Common myeloid progenitor, CD34-positive (primary cell): ENCODE data around the gene GPR137.
"Not testable (repeated sequence)": the region's sequence is repeated elsewhere in the genome, so short reads cannot be mapped to it uniquely, and the experiment has no call there.

ENCODE experiments used
- CTCF ChIA-PET: fragments of 350-600 bp; sonication (Branson Sonifier 250); formaldehyde crosslinking; loops from one replicate; lab custom pipeline; 2021; ENCODE audit warnings: antibody characterized with exemption; lab: Charles Lee
- POLR2A ChIA-PET: fragments of 350-600 bp; sonication (Branson Sonifier 250); formaldehyde crosslinking; loops from one replicate; lab custom pipeline; 2021; ENCODE audit warnings: antibody characterized with exemption; lab: Charles Lee
- DNase-seq, 3 donors: peaks; one replicate each; pipeline versions ENCODE4 v3.0.0 to v3.0.0-alpha.2; 2013
- H3K27ac ChIP-seq, 2 experiments: 1 replicate in 1 of 2; 2 replicates in 1 of 2; pipeline ENCODE4 v1.7.0; 2013; ENCODE audit warnings: inconsistent platforms in 2 of 2, low read length in 2 of 2, mild to moderate bottlenecking in 2 of 2, low read depth in 1 of 2, moderate library complexity in 1 of 2; ENCODE audit not compliant: severe bottlenecking in 2 of 2, insufficient read depth in 1 of 2, poor library complexity in 1 of 2
- H3K27me3 ChIP-seq, 5 experiments: replicated peaks in 2 of 5; 1 replicate in 3 of 5; 2 replicates in 2 of 5; pipeline versions ENCODE4 v1.6.1 to v1.7.0; 2013; ENCODE audit warnings: low read length in 4 of 5, mild to moderate bottlenecking in 2 of 5, moderate library complexity in 2 of 5, inconsistent platforms in 1 of 5; ENCODE audit not compliant: insufficient read depth in 5 of 5, control insufficient read depth in 4 of 5
- H3K36me3 ChIP-seq, 4 experiments: 1 replicate in 2 of 4; 2 replicates in 2 of 4; pipeline versions ENCODE4 v1.6.1 to v1.7.0; 2013; ENCODE audit warnings: low read length in 3 of 4, control low read depth in 1 of 4, mild to moderate bottlenecking in 1 of 4; ENCODE audit not compliant: control insufficient read depth in 4 of 4, insufficient read depth in 4 of 4
- H3K4me1 ChIP-seq, 4 experiments: 1 replicate in 3 of 4; 2 replicates in 1 of 4; pipeline versions ENCODE4 v1.6.1 to v1.7.1; 2013; ENCODE audit warnings: low read length in 3 of 4, mild to moderate bottlenecking in 3 of 4, control low read depth in 1 of 4, inconsistent platforms in 1 of 4, moderate library complexity in 1 of 4; ENCODE audit not compliant: control insufficient read depth in 4 of 4, insufficient read depth in 4 of 4; ENCODE audit errors: control extremely low read depth in 1 of 4
- H3K4me3 ChIP-seq, 7 experiments: 1 replicate in 4 of 7; 2 replicates in 3 of 7; pipeline versions ENCODE4 v1.5.1 to v1.7.0; 2013; ENCODE audit warnings: mild to moderate bottlenecking in 7 of 7, low read length in 6 of 7, moderate library complexity in 6 of 7, inconsistent platforms in 2 of 7, low read depth in 2 of 7, control low read depth in 1 of 7; ENCODE audit not compliant: insufficient read depth in 4 of 7, control insufficient read depth in 1 of 7; ENCODE audit errors: extremely low read depth in 1 of 7
- H3K9me3 ChIP-seq, 5 experiments: 1 replicate in 4 of 5; 2 replicates in 1 of 5; pipeline versions ENCODE4 v1.6.1 to v1.7.1; 2013; ENCODE audit warnings: low read length in 4 of 5, mild to moderate bottlenecking in 2 of 5, inconsistent platforms in 1 of 5, low read depth in 1 of 5, moderate library complexity in 1 of 5; ENCODE audit not compliant: control insufficient read depth in 4 of 5, insufficient read depth in 2 of 5; ENCODE audit errors: control extremely low read depth in 1 of 5
- WGBS: methylation state at CpG from one replicate; pipeline ENCODE4 v1.1.5; 2013; ENCODE audit not compliant: insufficient coverage; 5-methylcytosine and 5-hydroxymethylcytosine counted together

Gene GPR137

GRCh38 chr11:64322925-64323260 is 37.2 kb downstream of the GPR137 start:
- 100% methylated on average over 4 of the region's 7 CpGs for WGBS
- H3K9me3 ChIP-seq: no peaks in the 10 kb centered on the region
- POLR2A ChIA-PET: no interaction called here
- CTCF ChIA-PET: interaction anchor here (1.0 to 4.8 kb wide), 4 partner anchors 9 to 326 kb away, joined by 3 to 23 read pairs (median 12); no protein-coding TSS in a partner anchor
- H3K36me3 ChIP-seq: peaks cover 5 to 22% (median 16%) of the 10 kb centered on the region in 4 experiments
- H3K4me1 ChIP-seq: peaks cover 0 to 22% (median 13%) of the 10 kb centered on the region in 4 experiments
- no peak overlapping the region for H3K4me3 ChIP-seq
- no peak overlapping the region for H3K27ac ChIP-seq
- DNase-seq: no peak
- no peaks in the 10 kb centered on the region for H3K27me3 ChIP-seq

GRCh38 chr11:64323373-64323772 is 37.7 kb downstream of the GPR137 start:
- WGBS: 72% methylated on average over 3 of the region's 5 CpGs

GRCh38 chr11:64323984-64324383 is 38.3 kb downstream of the GPR137 start:
- Histone ChIP-seq H3K36me3 (peaks cover 5 to 22% (median 16%) of the 10 kb centered on the region in 4 experiments), H3K4me1 (peaks cover 0 to 19% (median 7%) of the 10 kb centered on the region in 4 experiments)
- 100% methylated on average over 4 of the region's 4 CpGs for WGBS
- H3K9me3 ChIP-seq, H3K27me3 ChIP-seq, H3K27ac ChIP-seq, DNase-seq, H3K4me3 ChIP-seq, POLR2A ChIA-PET: not testable (repeated sequence)
- CTCF ChIA-PET: interaction anchor here (1.0 to 4.8 kb wide), 7 partner anchors 8 to 325 kb away, joined by 3 to 23 read pairs (median 4); no protein-coding TSS in a partner anchor

More at GRCh38 chr11:64323373-64323772, 37.7 kb downstream of the GPR137 start:
- no peak overlapping the region for H3K4me3 ChIP-seq
- ChIA-PET POLR2A (no interaction called here), CTCF (interaction anchor here (1.0 to 4.8 kb wide), 6 partner anchors 9 to 326 kb away, joined by 3 to 23 read pairs (median 4); no protein-coding TSS in a partner anchor)
- peaks cover 0 to 22% (median 12%) of the 10 kb centered on the region in 4 experiments for H3K4me1 ChIP-seq
- no peak for DNase-seq
- peaks cover 5 to 22% (median 16%) of the 10 kb centered on the region in 4 experiments for H3K36me3 ChIP-seq
- no peak overlapping the region for H3K27ac ChIP-seq
- no peaks in the 10 kb centered on the region for H3K27me3 ChIP-seq
- H3K9me3 ChIP-seq: no peaks in the 10 kb centered on the region

DNA sequence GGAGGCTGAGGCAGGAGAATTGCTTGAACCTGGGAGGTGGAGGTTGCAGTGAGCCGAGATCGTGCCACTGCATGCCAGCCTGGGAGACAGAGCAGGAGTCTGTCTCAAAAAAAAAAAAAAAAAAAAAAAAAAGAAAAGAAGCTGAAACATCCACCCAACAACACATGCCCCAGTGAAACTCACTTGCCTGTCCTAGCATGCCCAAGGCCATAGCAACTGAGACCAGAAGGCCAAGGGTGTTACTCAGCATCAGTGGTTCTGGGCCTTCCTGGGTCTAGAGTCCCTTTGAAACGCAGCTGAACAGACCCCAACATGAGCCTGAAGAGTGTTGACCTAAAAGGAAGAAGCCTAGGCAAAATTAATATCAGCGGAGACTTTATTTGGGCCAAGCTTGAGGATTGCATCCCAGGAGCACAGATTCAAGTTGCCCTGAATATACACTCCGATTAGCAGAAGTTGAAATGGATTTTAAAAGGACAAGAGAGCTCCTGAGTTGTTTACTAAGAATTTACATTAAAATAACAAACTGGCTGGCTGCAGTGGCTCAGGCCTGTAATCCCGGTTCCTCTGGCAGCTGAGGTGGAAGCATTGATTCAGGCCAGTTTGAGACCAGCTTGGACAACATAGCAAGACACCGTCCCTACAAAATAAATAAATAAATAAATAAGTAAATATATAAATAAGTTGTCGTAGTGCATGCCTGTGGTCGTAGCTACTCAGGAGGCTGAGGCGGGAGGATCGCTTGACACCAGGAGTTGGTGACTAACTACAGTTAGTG is 39.2 kb downstream of the GPR137 start:
- Histone ChIP-seq H3K36me3 (peaks cover 5 to 22% (median 16%) of the 10 kb centered on the region in 4 experiments), H3K27me3 (no peaks in the 10 kb centered on the region), H3K4me3 (no peak overlapping the region), H3K9me3 (no peaks in the 10 kb centered on the region), H3K4me1 (peaks cover 0 to 13% (median 0%) of the 10 kb centered on the region in 4 experiments), H3K27ac (no peak overlapping the region)
- 95% methylated on average over 5 of the region's 11 CpGs for WGBS
- no peak for DNase-seq
- ChIA-PET CTCF (interaction anchor here (1.0 to 4.8 kb wide), 4 partner anchors 10 to 48 kb away, joined by 3 to 23 read pairs (median 4); no protein-coding TSS in a partner anchor), POLR2A (no interaction called here)

DNA sequence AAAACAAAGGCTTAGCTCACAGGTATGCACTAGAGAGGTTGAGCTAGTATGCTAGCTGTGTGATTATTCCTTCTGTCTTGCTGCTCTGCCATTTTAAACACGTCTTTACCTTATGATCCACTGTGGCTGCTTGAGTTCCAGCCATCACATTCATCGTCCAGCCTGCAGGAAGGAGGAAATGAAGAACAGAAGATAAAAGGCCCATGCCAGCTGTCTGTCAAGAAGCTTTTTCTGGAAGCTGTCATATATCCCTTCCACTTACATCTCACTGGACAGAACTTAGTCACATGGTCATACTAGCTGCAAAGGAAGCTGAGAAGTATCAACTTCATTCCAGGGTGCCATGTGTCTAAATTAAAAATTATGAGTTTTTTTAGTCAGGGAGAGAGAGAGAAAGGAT is 41.7 kb downstream of the GPR137 start:
- H3K36me3 ChIP-seq: peaks cover 0 to 7% (median 5%) of the 10 kb centered on the region in 4 experiments
- no peaks in the 10 kb centered on the region for H3K27me3 ChIP-seq
- 100% methylated on average over 1 of the region's 2 CpGs for WGBS
- H3K27ac ChIP-seq: no peak overlapping the region
- ChIA-PET CTCF (interaction anchor here (1.1 to 1.8 kb wide), 4 partner anchors 10 to 32 kb away, joined by 3 to 5 read pairs (median 3); partner anchors contain the start of genes PRDX5 and TRMT112), POLR2A (interaction anchor here (0.6 to 0.9 kb wide), 2 partner anchors 10 to 45 kb away, joined by 3 to 6 read pairs; partner anchors contain the start of genes PRDX5 and TRMT112)
- no peak for DNase-seq
- no peaks in the 10 kb centered on the region for H3K9me3 ChIP-seq
- peaks cover 0 to 29% (median 11%) of the 10 kb centered on the region in 4 experiments for H3K4me1 ChIP-seq
- H3K4me3 ChIP-seq: no peak overlapping the region

DNA sequence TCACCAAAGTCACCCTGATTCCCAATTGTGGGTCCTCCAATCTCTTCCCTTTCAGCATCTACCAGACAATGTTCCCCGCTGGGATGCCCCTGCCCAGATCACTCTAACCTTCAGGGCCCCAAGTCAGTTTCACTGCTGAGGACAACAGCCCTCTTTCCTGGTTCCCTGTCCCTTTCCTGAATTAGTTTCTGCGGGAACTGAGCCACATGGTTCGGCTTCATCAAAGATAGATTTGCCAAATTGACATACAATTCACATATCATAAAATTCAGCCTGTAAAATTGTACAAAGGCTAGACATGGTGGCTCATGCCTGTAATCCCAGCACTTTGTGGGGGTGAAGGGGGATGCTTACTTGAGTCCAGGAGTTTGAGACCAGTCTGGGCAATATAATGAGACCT is 42.3 kb downstream of the GPR137 start:
- ChIA-PET POLR2A (no interaction called here), CTCF (interaction anchor here (1.1 to 1.8 kb wide), 4 partner anchors 10 to 33 kb away, joined by 3 to 5 read pairs (median 3); partner anchors contain the start of genes PRDX5 and TRMT112)
- DNase-seq: no peak
- no peaks in the 10 kb centered on the region for H3K27me3 ChIP-seq
- peaks cover 0 to 33% (median 13%) of the 10 kb centered on the region in 4 experiments for H3K4me1 ChIP-seq
- H3K9me3 ChIP-seq: no peaks in the 10 kb centered on the region
- no peak overlapping the region for H3K4me3 ChIP-seq
- no CpG with 5 or more reads among the region's 3 CpGs for WGBS
- H3K36me3 ChIP-seq: peaks cover 0 to under 1% (median 0%) of the 10 kb centered on the region in 4 experiments
- H3K27ac ChIP-seq: no peak overlapping the region
